ENCODE results near the gene PGP. TPM values are rescaled to one million over a fixed set of nuclear protein-coding genes. Genes with fewer than 3 reads are reported as not detected.

PGP gene
- total RNA-seq, 4 donors from 2014 or later: 13.1 to 27.0 (median 23.2) TPM

GRCh38 chr16:2187212-2187611, 27.4 kb downstream of the PGP start:
- no peaks in the 10 kb centered on the region for H3K9me3 ChIP-seq
- H3K4me3 ChIP-seq: no peak overlapping the region
- no peak overlapping the region for H3K27ac ChIP-seq
- H3K36me3 ChIP-seq: no peaks in the 10 kb centered on the region
- H3K4me1 ChIP-seq: peaks cover 0 to 12% (median 5%) of the 10 kb centered on the region in 4 donors
- no peak for DNase-seq (ENCODE audit: low spot score in 2 of 2)
- TF ChIP-seq EP300 (IDR thresholded peaks at IDR 0.05) (no peak), POLR2A (IDR thresholded peaks at IDR 0.05) (no peak), CTCF (IDR thresholded peaks at IDR 0.05) (no peak)
- 71 to 82% methylated on average over 13 to 17 of the region's 17 CpGs for WGBS, 2 donors
- H3K27me3 ChIP-seq: no peaks in the 10 kb centered on the region

GRCh38 chr16:2186505-2186904, 28.1 kb downstream of the PGP start:
- no peaks in the 10 kb centered on the region for H3K27me3 ChIP-seq
- WGBS, 2 donors: 90 to 91% methylated on average over 6 to 15 of the region's 20 CpGs
- no peaks in the 10 kb centered on the region for H3K36me3 ChIP-seq
- H3K4me1 ChIP-seq: peaks cover 0 to 10% (median 4%) of the 10 kb centered on the region in 4 donors
- no peak for DNase-seq (ENCODE audit: low spot score in 2 of 2)
- H3K4me3 ChIP-seq: no peak overlapping the region
- no peak for TF ChIP-seq POLR2A (IDR thresholded peaks at IDR 0.05)
- TF ChIP-seq CTCF (IDR thresholded peaks at IDR 0.05): no peak
- no peak for TF ChIP-seq EP300 (IDR thresholded peaks at IDR 0.05)
- H3K9me3 ChIP-seq: no peaks in the 10 kb centered on the region
- H3K27ac ChIP-seq: no peak overlapping the region

GRCh38 chr16:2186064-2186463, 28.6 kb downstream of the PGP start:
- no peak overlapping the region for H3K27ac ChIP-seq
- no peak for TF ChIP-seq CTCF (IDR thresholded peaks at IDR 0.05)
- TF ChIP-seq EP300 (IDR thresholded peaks at IDR 0.05): no peak
- no peak for TF ChIP-seq POLR2A (IDR thresholded peaks at IDR 0.05)
- H3K27me3 ChIP-seq: no peaks in the 10 kb centered on the region
- 89% methylated on average over 13 of the region's 13 CpGs for WGBS, 2 donors
- peaks cover 0 to 5% (median 2%) of the 10 kb centered on the region in 4 donors for H3K4me1 ChIP-seq
- no peak for DNase-seq (ENCODE audit: low spot score in 2 of 2)
- no peaks in the 10 kb centered on the region for H3K9me3 ChIP-seq
- H3K36me3 ChIP-seq: no peaks in the 10 kb centered on the region
- H3K4me3 ChIP-seq: no peak overlapping the region

GRCh38 chr16:2184962-2185361, 29.7 kb downstream of the PGP start:
- Histone ChIP-seq H3K9me3 (no peaks in the 10 kb centered on the region), H3K4me1 (no peaks in the 10 kb centered on the region), H3K27ac (no peak overlapping the region), H3K27me3 (no peaks in the 10 kb centered on the region), H3K36me3 (no peaks in the 10 kb centered on the region), H3K4me3 (no peak overlapping the region)
- no peak for TF ChIP-seq CTCF (IDR thresholded peaks at IDR 0.05)
- TF ChIP-seq EP300 (IDR thresholded peaks at IDR 0.05): no peak
- TF ChIP-seq POLR2A (IDR thresholded peaks at IDR 0.05): no peak
- 78 to 93% methylated on average over 15 to 19 of the region's 20 CpGs for WGBS, 2 donors
- no peak for DNase-seq (ENCODE audit: low spot score in 2 of 2)

GRCh38 chr16:2184346-2184745, 30.3 kb downstream of the PGP start:
- Histone ChIP-seq H3K9me3 (no peaks in the 10 kb centered on the region), H3K27me3 (no peaks in the 10 kb centered on the region)
- no peak for TF ChIP-seq POLR2A (IDR thresholded peaks at IDR 0.05)
- TF ChIP-seq CTCF (IDR thresholded peaks at IDR 0.05): no peak
- no peak for TF ChIP-seq EP300 (IDR thresholded peaks at IDR 0.05)

More at GRCh38 chr16:2184346-2184745, 30.3 kb downstream of the PGP start:
- Histone ChIP-seq H3K36me3 (no peaks in the 10 kb centered on the region), H3K4me1 (no peaks in the 10 kb centered on the region), H3K4me3 (no peak overlapping the region), H3K27ac (no peak overlapping the region)
- no peak for DNase-seq (ENCODE audit: low spot score in 2 of 2)
- 87 to 88% methylated on average over 18 to 19 of the region's 19 CpGs for WGBS, 2 donors
